Endothelial cell of umbilical vein (primary cell): ENCODE measurements around the gene APOBEC2.

ENCODE experiments used
- POLR2AphosphoS5 ChIP-seq: IDR thresholded peaks from 2 replicates; pipeline ENCODE4 v1.6.1; 2012; ENCODE audit warnings: low read depth, mild to moderate bottlenecking, control low read depth, low read length, moderate library complexity; ENCODE audit not compliant: insufficient read depth
- TF ChIP-seq, protein P1 (sequence below), 2 donors: IDR thresholded peaks; 1 replicate in 1 of 2; 2 replicates in 1 of 2; pipeline ENCODE4 v1.5.1; 2011; ENCODE audit warnings: low read length in 2 of 2, mild to moderate bottlenecking in 2 of 2, moderate library complexity in 2 of 2, control low read depth in 1 of 2, inconsistent platforms in 1 of 2, low read depth in 1 of 2; ENCODE audit not compliant: insufficient read depth in 1 of 2; ENCODE audit errors: extremely low read depth in 1 of 2

DNA sequence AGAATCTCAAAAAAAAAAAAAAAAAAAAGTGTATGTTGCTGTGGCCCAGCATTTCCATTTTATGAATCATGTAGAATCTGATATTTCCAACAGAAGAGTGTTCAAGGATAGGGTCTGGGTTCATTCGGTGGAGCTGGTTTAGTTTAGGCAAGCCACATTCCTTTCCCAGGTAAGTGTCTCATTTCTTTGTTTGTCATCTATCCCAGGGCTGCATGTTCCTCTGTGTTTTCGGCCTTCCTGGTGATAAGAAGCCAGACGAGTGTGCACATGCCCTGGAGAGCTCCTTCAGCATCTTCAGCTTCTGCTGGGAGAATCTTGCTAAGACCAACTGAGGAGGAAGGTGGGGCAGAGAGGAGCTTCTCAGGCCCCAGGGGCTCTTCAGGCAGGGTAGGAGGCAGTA is 58.0 kb downstream of the APOBEC2 start:
- TF ChIP-seq, protein P1, sequence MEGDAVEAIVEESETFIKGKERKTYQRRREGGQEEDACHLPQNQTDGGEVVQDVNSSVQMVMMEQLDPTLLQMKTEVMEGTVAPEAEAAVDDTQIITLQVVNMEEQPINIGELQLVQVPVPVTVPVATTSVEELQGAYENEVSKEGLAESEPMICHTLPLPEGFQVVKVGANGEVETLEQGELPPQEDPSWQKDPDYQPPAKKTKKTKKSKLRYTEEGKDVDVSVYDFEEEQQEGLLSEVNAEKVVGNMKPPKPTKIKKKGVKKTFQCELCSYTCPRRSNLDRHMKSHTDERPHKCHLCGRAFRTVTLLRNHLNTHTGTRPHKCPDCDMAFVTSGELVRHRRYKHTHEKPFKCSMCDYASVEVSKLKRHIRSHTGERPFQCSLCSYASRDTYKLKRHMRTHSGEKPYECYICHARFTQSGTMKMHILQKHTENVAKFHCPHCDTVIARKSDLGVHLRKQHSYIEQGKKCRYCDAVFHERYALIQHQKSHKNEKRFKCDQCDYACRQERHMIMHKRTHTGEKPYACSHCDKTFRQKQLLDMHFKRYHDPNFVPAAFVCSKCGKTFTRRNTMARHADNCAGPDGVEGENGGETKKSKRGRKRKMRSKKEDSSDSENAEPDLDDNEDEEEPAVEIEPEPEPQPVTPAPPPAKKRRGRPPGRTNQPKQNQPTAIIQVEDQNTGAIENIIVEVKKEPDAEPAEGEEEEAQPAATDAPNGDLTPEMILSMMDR (IDR thresholded peaks at IDR 0.05; ENCODE audit: extremely low read depth in 1 of 2, insufficient read depth in 1 of 2, low read depth in 1 of 2, low read length in 2 of 2): no peak
- TF ChIP-seq POLR2AphosphoS5: no peak
